SK-N-MC (cell line): ENCODE data around the gene PIGT.
A peak's percentile ranks its signal among the peaks of the same experiment; 100 is the strongest.

Experiments
- DNase-seq: peaks from one replicate; pipeline ENCODE4 v3.0.0-alpha.2; 2011; ENCODE audit warnings: low read depth, low spot score
- H3K27ac ChIP-seq: fragments of 200-600 bp; sonication (generic); 2 replicates; pipeline ENCODE4 v1.5.1; 2016; ENCODE audit warnings: mixed run types
- H3K36me3 ChIP-seq: fragments of 200-600 bp; sonication (generic); 2 replicates; pipeline ENCODE4 v1.6.1; 2017; ENCODE audit warnings: antibody characterized with exemption, low read length, mixed read lengths; ENCODE audit not compliant: insufficient read depth
- H3K4me3 ChIP-seq: fragments of 200-600 bp; sonication (generic); 2 replicates; pipeline ENCODE4 v1.5.1; 2016
- H3K9ac ChIP-seq: fragments of 200-600 bp; sonication (generic); 2 replicates; pipeline ENCODE4 v1.8.0; 2017; ENCODE audit warnings: mixed run types, mixed read lengths; ENCODE audit not compliant: insufficient read length
- H3K9me3 ChIP-seq: fragments of 200-600 bp; sonication (generic); 2 replicates; pipeline ENCODE4 v1.6.1; 2017; ENCODE audit warnings: low read depth, mild to moderate bottlenecking, antibody characterized with exemption, low read length, moderate library complexity, mixed read lengths
- EZH2 ChIP-seq: fragments of 200-600 bp; sonication (generic); IDR thresholded peaks from one replicate; pipeline ENCODE4 v1.6.1; 2017; ENCODE audit warnings: antibody characterized with exemption
- FOXP2 ChIP-seq: optimal IDR thresholded peaks from 2 replicates; pipeline ENCODE3; 2011; ENCODE audit warnings: mild to moderate bottlenecking, moderate library complexity; ENCODE audit not compliant: insufficient read depth; ENCODE audit errors: extremely low read length, control extremely low read depth
- POLR2AphosphoS5 ChIP-seq: IDR thresholded peaks from 2 replicates; pipeline ENCODE4 v1.6.1; 2012; ENCODE audit warnings: mild to moderate bottlenecking, low read depth, low read length, borderline replicate concordance

PIGT gene

DNA sequence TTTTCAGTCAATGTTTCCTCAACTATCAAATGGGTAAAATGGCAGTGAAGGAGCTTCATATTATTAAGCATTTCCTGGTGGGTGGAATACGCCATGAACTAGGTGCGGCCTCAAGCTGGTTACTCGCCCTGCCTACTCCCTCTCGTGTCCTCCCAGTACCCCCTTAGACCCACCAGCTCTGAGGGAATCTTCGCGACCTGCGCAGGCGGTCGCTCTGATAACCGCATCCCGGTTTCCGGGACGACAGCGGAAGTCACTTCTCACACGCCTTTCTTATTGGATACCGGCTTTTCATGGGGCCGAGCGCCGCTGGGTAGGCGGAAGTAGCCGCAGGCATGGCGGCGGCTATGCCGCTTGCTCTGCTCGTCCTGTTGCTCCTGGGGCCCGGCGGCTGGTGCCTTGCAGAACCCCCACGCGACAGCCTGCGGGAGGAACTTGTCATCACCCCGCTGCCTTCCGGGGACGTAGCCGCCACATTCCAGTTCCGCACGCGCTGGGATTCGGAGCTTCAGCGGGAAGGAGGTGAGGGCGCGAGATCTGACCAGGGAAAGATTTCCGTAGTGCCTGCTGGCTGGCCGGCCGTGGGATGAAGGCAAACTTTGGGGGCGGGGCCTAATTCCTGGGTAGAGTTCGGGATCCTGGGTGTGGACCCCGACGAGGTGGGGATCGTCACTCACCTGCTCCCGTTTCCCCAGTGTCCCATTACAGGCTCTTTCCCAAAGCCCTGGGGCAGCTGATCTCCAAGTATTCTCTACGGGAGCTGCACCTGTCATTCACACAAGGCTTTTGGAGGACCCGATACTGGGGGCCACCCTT lies at the start of gene PIGT:
Gene PIGT (plus strand): TSS at position 320 of the 816 bp plus-strand sequence. CDS start 16 bp downstream, at position 336.
- Histone ChIP-seq H3K4me3 (peak within 1 kb of the TSS; percentile 85), H3K9me3 (no peaks in the 10 kb centered on the region), H3K36me3 (peaks cover 31% of the 10 kb centered on the region), H3K27ac (peak within 1 kb of the TSS; percentile 1; the same call in 1 of the 2 replicates), H3K9ac (peak within 1 kb of the TSS; percentile 90)
- TF ChIP-seq EZH2 (no peak), POLR2AphosphoS5 (peak; percentile 93), FOXP2 (no peak)
- DNase-seq = peak; percentile 39

DNA sequence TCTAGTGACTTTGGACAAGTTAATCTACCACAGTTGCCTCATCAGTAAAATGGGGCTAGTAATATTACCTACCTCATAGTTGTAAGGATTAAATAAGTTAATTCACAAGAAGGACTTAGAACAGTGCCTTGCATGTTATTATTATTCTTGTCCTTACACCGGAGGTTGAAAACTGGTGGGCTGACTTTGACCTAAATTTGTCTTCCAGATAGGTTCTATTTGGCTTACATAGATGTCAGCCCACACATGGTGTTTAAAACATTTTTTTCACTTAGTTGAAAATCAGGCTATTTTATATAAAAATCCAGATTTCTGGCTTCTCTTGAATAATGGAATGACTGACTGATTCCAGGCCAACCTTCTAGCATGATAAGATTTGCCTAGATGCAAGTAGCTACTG lies 49.7 kb upstream of the PIGT start:
- no peak overlapping the region for H3K4me3 ChIP-seq
- no peaks in the 10 kb centered on the region for H3K9me3 ChIP-seq
- DNase-seq = no peak
- H3K27ac ChIP-seq = no peak overlapping the region
- no peak for TF ChIP-seq POLR2AphosphoS5
- no peak for TF ChIP-seq FOXP2
- no peak for TF ChIP-seq EZH2
- H3K36me3 ChIP-seq = peaks cover 20% of the 10 kb centered on the region
- H3K9ac ChIP-seq = no peak overlapping the region

DNA sequence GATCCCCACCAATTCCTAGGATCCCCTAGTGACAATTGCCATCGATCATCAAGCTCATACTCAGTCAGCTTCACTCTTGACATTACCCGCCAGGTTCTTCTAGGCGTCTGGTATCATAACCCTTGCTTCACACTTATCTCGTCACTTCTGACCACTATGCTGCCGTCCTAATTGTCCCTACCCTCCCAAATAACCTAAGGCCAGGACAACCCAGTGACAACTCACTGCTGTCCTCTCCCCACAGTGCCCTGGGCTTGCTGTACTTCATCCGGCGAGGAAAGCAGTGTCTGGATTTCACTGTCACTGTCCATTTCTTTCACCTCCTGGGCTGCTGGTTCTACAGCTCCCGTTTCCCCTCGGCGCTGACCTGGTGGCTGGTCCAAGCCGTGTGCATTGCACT lies 49.3 kb upstream of the PIGT start:
- Histone ChIP-seq H3K27ac (no peak overlapping the region), H3K36me3 (peaks cover 20% of the 10 kb centered on the region), H3K4me3 (no peak overlapping the region), H3K9ac (no peak overlapping the region), H3K9me3 (no peaks in the 10 kb centered on the region)
- DNase-seq = no peak
- no peak for TF ChIP-seq POLR2AphosphoS5
- TF ChIP-seq FOXP2 = no peak
- TF ChIP-seq EZH2 = no peak

DNA sequence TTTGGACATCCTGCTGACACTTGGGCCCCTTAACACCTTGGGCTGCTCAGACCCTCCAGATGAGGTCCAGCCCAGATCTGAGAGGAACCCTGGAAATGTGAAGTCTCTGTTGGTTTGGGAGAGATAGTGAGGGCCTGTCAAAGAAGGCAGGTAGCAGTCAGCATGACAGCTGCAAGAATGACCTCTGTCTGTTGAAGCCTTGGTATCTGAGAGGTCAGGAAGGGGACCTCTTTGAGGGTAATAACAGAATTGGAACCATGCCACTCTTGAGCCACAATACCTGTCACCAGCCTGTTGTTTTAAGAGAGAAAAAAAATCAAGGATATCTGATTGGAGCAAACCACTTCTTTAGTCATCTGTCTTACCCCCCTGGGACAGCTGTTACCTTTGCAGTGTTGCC lies 48.8 kb upstream of the PIGT start:
- TF ChIP-seq FOXP2 (no peak), POLR2AphosphoS5 (no peak), EZH2 (no peak)
- Histone ChIP-seq H3K9ac (no peak overlapping the region), H3K36me3 (peaks cover 20% of the 10 kb centered on the region), H3K27ac (no peak overlapping the region), H3K9me3 (no peaks in the 10 kb centered on the region), H3K4me3 (no peak overlapping the region)
- DNase-seq = no peak

DNA sequence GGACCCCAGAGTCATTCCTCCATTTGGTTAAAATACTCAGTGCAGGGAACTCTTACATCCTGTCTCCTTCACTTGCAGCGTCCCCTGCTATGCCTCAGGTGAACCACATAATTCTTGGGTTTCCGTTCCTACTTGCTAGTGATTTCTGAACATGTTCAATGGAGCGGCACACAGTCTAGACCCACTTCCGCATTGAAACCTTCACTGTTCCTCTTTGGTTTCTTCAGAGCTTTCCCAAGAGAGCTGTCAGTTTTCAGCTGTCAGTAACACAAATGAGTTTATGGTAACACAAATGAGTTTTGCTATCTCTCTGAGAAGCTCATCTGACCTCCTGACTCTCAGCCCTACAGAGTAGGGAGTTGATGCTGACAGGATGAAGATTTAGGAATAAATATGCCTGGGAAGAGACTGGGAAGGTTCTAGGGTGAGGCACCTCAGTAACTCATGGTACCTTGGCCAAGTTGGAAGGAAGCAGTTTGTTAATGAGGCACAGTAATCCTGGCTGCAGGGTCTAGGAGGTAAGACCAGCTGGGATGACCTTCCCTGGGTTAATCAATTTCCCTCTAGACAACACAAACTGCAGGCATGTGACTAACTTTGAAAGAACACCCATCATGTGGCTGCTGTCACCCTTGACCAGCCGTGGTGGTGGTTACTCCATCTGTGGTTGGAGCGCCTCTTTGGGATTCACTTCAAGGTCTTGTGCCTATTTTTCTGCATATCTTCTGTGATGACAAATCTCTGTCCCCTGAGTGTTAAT lies 47.5 kb upstream of the PIGT start:
- H3K27ac ChIP-seq = no peak overlapping the region
- TF ChIP-seq FOXP2 (no peak), EZH2 (no peak), POLR2AphosphoS5 (no peak)
- DNase-seq = no peak
- no peak overlapping the region for H3K4me3 ChIP-seq
- H3K36me3 ChIP-seq = peaks cover 20% of the 10 kb centered on the region
- no peak overlapping the region for H3K9ac ChIP-seq
- H3K9me3 ChIP-seq = no peaks in the 10 kb centered on the region

DNA sequence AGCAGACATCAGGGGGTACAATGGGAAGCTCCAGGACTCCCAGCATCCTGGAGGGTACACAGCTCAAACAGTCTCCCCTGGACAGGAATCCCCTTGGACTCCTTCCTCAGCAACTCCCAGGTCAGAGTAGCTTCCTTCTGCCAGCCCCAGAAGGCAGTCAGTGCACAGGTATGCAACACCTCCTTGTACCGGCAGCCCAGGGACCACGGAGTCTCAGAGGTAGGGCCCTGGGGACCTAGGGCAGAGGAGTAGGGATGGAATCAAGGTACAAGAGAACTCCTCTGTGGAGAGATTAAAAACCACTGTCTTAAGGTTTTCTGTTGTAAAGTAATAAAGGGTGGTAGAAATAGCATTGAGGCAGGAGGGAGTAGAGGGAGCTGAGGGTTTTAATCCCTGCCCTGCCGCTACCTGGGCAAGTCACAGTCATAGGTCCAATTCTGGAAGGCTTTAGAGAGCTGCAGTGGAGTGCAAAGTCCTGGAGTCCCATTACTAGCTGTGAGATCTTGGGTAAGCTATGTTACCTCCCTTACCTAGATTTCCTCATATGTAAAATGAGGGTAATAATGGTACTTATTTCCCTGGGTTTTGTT lies 45.3 kb upstream of the PIGT start:
- DNase-seq = no peak
- Histone ChIP-seq H3K36me3 (peaks cover 20% of the 10 kb centered on the region), H3K27ac (no peak overlapping the region), H3K9me3 (no peaks in the 10 kb centered on the region), H3K4me3 (no peak overlapping the region), H3K9ac (no peak overlapping the region)
- TF ChIP-seq POLR2AphosphoS5 = no peak
- TF ChIP-seq EZH2 = no peak
- no peak for TF ChIP-seq FOXP2

DNA sequence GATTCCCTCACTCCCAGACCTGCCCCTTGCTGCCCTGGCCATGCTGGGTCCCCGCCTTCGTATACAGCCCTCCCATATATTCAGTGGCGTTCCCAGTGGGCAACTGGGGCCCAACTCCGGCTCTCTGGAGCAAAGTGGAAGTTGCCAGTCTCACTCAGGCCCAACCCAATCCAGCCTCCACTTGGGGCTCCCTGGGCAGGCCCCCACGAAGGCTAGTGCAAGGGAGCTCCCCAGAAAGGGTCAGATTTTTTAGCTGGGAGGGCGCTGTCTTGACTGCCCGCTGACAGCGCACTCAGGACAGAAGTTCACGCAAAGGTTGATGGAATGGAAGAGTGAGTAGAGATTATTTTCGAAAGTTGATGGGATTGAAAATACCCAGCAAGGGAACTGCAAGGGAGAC lies 43.7 kb upstream of the PIGT start:
- no peak overlapping the region for H3K9ac ChIP-seq
- H3K27ac ChIP-seq = no peak overlapping the region
- no peak for TF ChIP-seq FOXP2
- no peak for TF ChIP-seq EZH2
- TF ChIP-seq POLR2AphosphoS5 = no peak
- no peak for DNase-seq
- peaks cover 11% of the 10 kb centered on the region for H3K36me3 ChIP-seq
- H3K4me3 ChIP-seq = no peak overlapping the region
- H3K9me3 ChIP-seq = no peaks in the 10 kb centered on the region
